HepG2 (cell line): ENCODE measurements around the gene ZNF655. TPM values are rescaled to one million over a fixed set of nuclear protein-coding genes. Genes with fewer than 3 reads are reported as not detected.

Experiments
- AGO2 ChIP-seq: fragments of 200-400 bp; formaldehyde crosslinking; optimal IDR thresholded peaks from 2 replicates; pipeline ENCODE3; 2017; ENCODE audit warnings: mild to moderate bottlenecking, low read depth, low read length, moderate library complexity
- CTCF ChIP-seq: sonication (generic); formaldehyde crosslinking; IDR thresholded peaks from 2 replicates; pipeline ENCODE4 v1.5.0; 2020; ENCODE audit warnings: mild to moderate bottlenecking, missing genetic modification reagents, moderate library complexity
- NCOA1 ChIP-seq: sonication (generic); formaldehyde crosslinking; IDR thresholded peaks from 2 replicates; pipeline ENCODE4 v1.9.0; 2021; ENCODE audit warnings: missing genetic modification reagents
- STAG1 ChIP-seq: sonication (generic); formaldehyde crosslinking; IDR thresholded peaks from 2 replicates; pipeline ENCODE4 v1.4.0; 2020; ENCODE audit warnings: missing genetic modification reagents
- TCF12 ChIP-seq, 2 experiments: fragments of 450-650 bp in 1 of 2; sonication (generic) in 1 of 2; formaldehyde crosslinking in 1 of 2; IDR thresholded peaks; 2 replicates each; pipeline versions ENCODE4 v1.6.1 to v1.8.0; 2017 to 2022; ENCODE audit warnings: antibody characterized with exemption in 1 of 2, mild to moderate bottlenecking in 1 of 2, missing genetic modification reagents in 1 of 2, moderate library complexity in 1 of 2
- THAP7 ChIP-seq: sonication (generic); formaldehyde crosslinking; IDR thresholded peaks from 2 replicates; pipeline ENCODE4 v1.8.1; 2023; ENCODE audit warnings: mild to moderate bottlenecking, missing genetic modification reagents
- ZBTB7B ChIP-seq: sonication (generic); formaldehyde crosslinking; IDR thresholded peaks from 2 replicates; pipeline ENCODE4 v1.4.0; 2020; ENCODE audit warnings: missing genetic modification reagents
- polyA plus RNA-seq, 8 experiments: library from polyadenylated mRNA; depleted of rRNA in 3 of 8; stranded (reverse) in 7 of 8; unstranded in 1 of 8; fragments of >200 nt; fragmentation: Illumina TruSeq in 4 of 8; extraction: Trizol in 4 of 8; gene quantifications; 2 replicates each; pipeline versions ENCODE4 v1.2.1 to v1.2.3, GENCODE V29; 2011 to 2016; ENCODE audit warnings: low read depth in 4 of 8, missing spikeins in 1 of 8, mixed read lengths in 1 of 8; ENCODE audit not compliant: insufficient read depth in 1 of 8
- total RNA-seq, 5 experiments: library from RNA; depleted of rRNA; stranded (reverse); fragments of >200 nt; fragmentation: Illumina TruSeq; extraction: Trizol; gene quantifications; 2 replicates each; pipeline ENCODE4 v1.2.3, GENCODE V29; 2016; ENCODE audit warnings: low read depth in 1 of 5
- TF ChIP-seq, protein P1 (sequence below): sonication (generic); formaldehyde crosslinking; IDR thresholded peaks from 2 replicates; pipeline ENCODE4 v1.5.0; 2020; ENCODE audit warnings: mild to moderate bottlenecking, missing genetic modification reagents, borderline replicate concordance
- TF ChIP-seq, protein P2 (sequence below): sonication (generic); formaldehyde crosslinking; IDR thresholded peaks from 2 replicates; pipeline ENCODE4 v1.4.0; 2020; ENCODE audit warnings: missing genetic modification reagents, borderline replicate concordance
- TF ChIP-seq, protein P3 (sequence below): sonication (generic); formaldehyde crosslinking; IDR thresholded peaks from 2 replicates; pipeline ENCODE4 v1.9.0; 2022; ENCODE audit warnings: missing genetic modification reagents, mild to moderate bottlenecking, borderline replicate concordance
- TF ChIP-seq, protein P4 (sequence below): sonication (generic); formaldehyde crosslinking; IDR thresholded peaks from 2 replicates; pipeline ENCODE4 v1.4.0; 2020; ENCODE audit warnings: missing genetic modification reagents, mild to moderate bottlenecking, borderline replicate concordance

Gene ZNF655
- total and polyA plus RNA-seq, 2 of the 13 experiments (the other 11 are each of a cell fraction or from before 2014, with no cell fraction given) = 53.4 to 75.6 TPM

DNA sequence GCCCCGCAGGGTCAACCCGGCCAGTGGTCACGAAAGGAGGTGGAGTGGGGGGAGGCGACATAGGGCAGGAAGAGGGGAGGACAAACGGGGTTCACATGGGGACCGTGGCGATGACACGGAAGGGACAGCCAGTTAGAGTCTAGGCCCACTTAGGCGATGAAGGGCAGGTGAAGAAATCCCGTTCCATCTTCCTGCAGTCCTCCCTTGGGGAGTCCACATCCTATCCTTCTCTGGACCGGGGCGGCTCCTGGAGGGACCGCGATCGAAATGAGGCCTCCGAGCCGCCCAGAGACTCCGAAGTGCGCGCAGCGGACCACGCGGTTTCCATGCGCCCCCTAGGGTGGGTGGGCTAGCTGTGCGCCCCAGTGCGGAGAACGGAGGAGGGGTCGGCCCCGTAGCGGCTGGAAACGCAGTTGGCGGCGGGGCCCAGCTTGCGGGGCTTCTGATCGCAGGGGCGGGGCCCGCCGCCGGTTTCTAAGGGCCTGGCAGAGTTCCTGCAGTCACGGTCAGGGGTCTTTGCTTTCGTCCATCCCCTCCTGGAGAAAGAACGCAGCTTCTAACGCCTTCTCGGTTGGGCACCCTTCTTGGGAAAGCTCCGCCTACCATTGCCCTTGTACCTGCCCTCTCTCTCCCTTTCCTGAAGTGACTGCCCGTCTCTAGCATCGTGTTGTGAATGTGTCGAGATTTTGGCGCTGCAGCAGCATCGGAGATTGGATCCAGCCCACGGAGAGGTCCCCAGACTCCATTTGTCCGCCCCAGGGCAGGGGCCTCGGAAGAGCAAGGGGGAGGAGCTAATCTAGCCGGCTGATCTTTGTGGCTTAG, 21.7 kb downstream of the ZNF655 start (continued):
- TF ChIP-seq, protein P1, sequence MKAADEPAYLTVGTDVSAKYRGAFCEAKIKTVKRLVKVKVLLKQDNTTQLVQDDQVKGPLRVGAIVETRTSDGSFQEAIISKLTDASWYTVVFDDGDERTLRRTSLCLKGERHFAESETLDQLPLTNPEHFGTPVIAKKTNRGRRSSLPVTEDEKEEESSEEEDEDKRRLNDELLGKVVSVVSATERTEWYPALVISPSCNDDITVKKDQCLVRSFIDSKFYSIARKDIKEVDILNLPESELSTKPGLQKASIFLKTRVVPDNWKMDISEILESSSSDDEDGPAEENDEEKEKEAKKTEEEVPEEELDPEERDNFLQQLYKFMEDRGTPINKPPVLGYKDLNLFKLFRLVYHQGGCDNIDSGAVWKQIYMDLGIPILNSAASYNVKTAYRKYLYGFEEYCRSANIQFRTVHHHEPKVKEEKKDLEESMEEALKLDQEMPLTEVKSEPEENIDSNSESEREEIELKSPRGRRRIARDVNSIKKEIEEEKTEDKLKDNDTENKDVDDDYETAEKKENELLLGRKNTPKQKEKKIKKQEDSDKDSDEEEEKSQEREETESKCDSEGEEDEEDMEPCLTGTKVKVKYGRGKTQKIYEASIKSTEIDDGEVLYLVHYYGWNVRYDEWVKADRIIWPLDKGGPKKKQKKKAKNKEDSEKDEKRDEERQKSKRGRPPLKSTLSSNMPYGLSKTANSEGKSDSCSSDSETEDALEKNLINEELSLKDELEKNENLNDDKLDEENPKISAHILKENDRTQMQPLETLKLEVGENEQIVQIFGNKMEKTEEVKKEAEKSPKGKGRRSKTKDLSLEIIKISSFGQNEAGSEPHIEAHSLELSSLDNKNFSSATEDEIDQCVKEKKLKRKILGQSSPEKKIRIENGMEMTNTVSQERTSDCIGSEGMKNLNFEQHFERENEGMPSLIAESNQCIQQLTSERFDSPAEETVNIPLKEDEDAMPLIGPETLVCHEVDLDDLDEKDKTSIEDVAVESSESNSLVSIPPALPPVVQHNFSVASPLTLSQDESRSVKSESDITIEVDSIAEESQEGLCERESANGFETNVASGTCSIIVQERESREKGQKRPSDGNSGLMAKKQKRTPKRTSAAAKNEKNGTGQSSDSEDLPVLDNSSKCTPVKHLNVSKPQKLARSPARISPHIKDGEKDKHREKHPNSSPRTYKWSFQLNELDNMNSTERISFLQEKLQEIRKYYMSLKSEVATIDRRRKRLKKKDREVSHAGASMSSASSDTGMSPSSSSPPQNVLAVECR (CRISPR knock-in tag) = peak; percentile 25; the same call in 1 of the 2 replicates
- no peak for TF ChIP-seq NCOA1
- 0 out of 2 replicates have a peak, but pooled peaks have one; percentile 35 for TF ChIP-seq THAP7
- TF ChIP-seq, protein P2, sequence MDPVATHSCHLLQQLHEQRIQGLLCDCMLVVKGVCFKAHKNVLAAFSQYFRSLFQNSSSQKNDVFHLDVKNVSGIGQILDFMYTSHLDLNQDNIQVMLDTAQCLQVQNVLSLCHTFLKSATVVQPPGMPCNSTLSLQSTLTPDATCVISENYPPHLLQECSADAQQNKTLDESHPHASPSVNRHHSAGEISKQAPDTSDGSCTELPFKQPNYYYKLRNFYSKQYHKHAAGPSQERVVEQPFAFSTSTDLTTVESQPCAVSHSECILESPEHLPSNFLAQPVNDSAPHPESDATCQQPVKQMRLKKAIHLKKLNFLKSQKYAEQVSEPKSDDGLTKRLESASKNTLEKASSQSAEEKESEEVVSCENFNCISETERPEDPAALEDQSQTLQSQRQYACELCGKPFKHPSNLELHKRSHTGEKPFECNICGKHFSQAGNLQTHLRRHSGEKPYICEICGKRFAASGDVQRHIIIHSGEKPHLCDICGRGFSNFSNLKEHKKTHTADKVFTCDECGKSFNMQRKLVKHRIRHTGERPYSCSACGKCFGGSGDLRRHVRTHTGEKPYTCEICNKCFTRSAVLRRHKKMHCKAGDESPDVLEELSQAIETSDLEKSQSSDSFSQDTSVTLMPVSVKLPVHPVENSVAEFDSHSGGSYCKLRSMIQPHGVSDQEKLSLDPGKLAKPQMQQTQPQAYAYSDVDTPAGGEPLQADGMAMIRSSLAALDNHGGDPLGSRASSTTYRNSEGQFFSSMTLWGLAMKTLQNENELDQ (CRISPR knock-in tag) = no peak
- TF ChIP-seq, protein P3, sequence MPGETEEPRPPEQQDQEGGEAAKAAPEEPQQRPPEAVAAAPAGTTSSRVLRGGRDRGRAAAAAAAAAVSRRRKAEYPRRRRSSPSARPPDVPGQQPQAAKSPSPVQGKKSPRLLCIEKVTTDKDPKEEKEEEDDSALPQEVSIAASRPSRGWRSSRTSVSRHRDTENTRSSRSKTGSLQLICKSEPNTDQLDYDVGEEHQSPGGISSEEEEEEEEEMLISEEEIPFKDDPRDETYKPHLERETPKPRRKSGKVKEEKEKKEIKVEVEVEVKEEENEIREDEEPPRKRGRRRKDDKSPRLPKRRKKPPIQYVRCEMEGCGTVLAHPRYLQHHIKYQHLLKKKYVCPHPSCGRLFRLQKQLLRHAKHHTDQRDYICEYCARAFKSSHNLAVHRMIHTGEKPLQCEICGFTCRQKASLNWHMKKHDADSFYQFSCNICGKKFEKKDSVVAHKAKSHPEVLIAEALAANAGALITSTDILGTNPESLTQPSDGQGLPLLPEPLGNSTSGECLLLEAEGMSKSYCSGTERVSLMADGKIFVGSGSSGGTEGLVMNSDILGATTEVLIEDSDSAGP (CRISPR knock-in tag) = 0 out of 2 replicates have a peak, but pooled peaks have one; percentile 20
- TF ChIP-seq ZBTB7B = 0 out of 2 replicates have a peak, but pooled peaks have one; percentile 77
- TF ChIP-seq STAG1 (CRISPR knock-in tag) = peak; percentile 61
- peak; percentile 76 for TF ChIP-seq CTCF
- TF ChIP-seq, protein P4, sequence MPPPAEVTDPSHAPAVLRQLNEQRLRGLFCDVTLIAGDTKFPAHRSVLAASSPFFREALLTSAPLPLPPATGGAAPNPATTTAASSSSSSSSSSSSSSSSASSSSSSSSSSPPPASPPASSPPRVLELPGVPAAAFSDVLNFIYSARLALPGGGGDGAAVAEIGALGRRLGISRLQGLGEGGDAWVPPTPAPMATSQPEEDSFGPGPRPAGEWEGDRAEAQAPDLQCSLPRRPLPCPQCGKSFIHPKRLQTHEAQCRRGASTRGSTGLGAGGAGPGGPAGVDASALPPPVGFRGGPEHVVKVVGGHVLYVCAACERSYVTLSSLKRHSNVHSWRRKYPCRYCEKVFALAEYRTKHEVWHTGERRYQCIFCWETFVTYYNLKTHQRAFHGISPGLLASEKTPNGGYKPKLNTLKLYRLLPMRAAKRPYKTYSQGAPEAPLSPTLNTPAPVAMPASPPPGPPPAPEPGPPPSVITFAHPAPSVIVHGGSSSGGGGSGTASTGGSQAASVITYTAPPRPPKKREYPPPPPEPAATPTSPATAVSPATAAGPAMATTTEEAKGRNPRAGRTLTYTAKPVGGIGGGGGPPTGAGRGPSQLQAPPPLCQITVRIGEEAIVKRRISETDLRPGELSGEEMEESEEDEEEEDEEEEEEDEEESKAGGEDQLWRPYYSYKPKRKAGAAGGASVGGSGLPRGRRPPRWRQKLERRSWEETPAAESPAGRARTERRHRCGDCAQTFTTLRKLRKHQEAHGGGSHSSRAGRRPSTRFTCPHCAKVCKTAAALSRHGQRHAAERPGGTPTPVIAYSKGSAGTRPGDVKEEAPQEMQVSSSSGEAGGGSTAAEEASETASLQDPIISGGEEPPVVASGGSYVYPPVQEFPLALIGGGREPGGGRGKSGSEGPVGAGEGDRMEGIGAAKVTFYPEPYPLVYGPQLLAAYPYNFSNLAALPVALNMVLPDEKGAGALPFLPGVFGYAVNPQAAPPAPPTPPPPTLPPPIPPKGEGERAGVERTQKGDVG = peak; percentile 58; the same call in 1 of the 2 replicates
- peak; percentile 66 for TF ChIP-seq AGO2
- TF ChIP-seq TCF12 (IDR thresholded peaks at IDR 0.05) = no peak
- no peak for TF ChIP-seq TCF12 (CRISPR knock-in tag; IDR thresholded peaks at IDR 0.05)
